H1 (cell line): ENCODE data around the gene OR6B2. TPM values are rescaled to one million over a fixed set of nuclear protein-coding genes. Genes with fewer than 3 reads are reported as not detected.

Experiments used
- CTCF ChIA-PET: fragments of 300-600 bp; sonication (Branson Sonifier 250); formaldehyde crosslinking; loops from one replicate; lab custom pipeline; 2021; ENCODE audit not compliant: partially characterized antibody; lab: Charles Lee
- POLR2A ChIA-PET: fragments of 300-600 bp; sonication (Branson Sonifier 250); formaldehyde crosslinking; loops from one replicate; lab custom pipeline; 2021; ENCODE audit warnings: inconsistent platforms; ENCODE audit not compliant: partially characterized antibody; lab: Charles Lee
- DNase-seq, 2 experiments: peaks; one replicate each; pipeline versions ENCODE4 v3.0.0 to v3.0.0-alpha.2; 2010 to 2022; ENCODE audit warnings: low spot score in 2 of 2, low read depth in 1 of 2, mixed read lengths in 1 of 2
- FAIRE-seq: peaks from 2 replicates; lab custom pipeline; 2011; peaks lifted over from hg19 to GRCh38; lab: Jason Lieb, UNC
- H2AFZ ChIP-seq: 2 replicates; pipeline ENCODE4 v1.8.1; 2012; ENCODE audit warnings: low read length, inconsistent platforms
- H2AK5ac ChIP-seq: 2 replicates; pipeline ENCODE4 v1.6.1; 2013; ENCODE audit warnings: low read depth, low read length
- H2BK120ac ChIP-seq: replicated peaks from 2 replicates; pipeline ENCODE3; 2013; ENCODE audit warnings: low read depth, low read length, inconsistent platforms
- H2BK12ac ChIP-seq: 2 replicates; pipeline ENCODE4 v1.6.1; 2013; ENCODE audit warnings: low read depth, low read length
- H2BK15ac ChIP-seq: 2 replicates; pipeline ENCODE4 v1.6.1; 2013; ENCODE audit warnings: low read length
- H2BK20ac ChIP-seq: 2 replicates; pipeline ENCODE4 v1.6.1; 2013; ENCODE audit warnings: low read length
- H2BK5ac ChIP-seq: 2 replicates; pipeline ENCODE4 v1.6.1; 2013; ENCODE audit warnings: low read depth, low read length
- H3K14ac ChIP-seq: 2 replicates; pipeline ENCODE4 v1.6.1; 2013; ENCODE audit warnings: inconsistent platforms; ENCODE audit not compliant: insufficient read length
- H3K18ac ChIP-seq: 2 replicates; pipeline ENCODE4 v1.6.1; 2013; ENCODE audit warnings: low read length; ENCODE audit errors: extremely low read depth
- H3K23ac ChIP-seq: 2 replicates; pipeline ENCODE4 v1.6.1; 2013; ENCODE audit warnings: inconsistent platforms; ENCODE audit not compliant: insufficient read length
- H3K23me2 ChIP-seq: 2 replicates; pipeline ENCODE4 v1.6.1; 2013; ENCODE audit warnings: low read depth, low read length
- H3K27ac ChIP-seq: 2 replicates; pipeline ENCODE4 v1.6.1; 2011; ENCODE audit warnings: low read depth, low read length, inconsistent platforms
- H3K27me3 ChIP-seq, 4 experiments: replicated peaks in 1 of 4; 1 replicate in 1 of 4; 2 replicates in 3 of 4; pipeline versions ENCODE4 v1.6.1 to v1.8.1; 2011 to 2013; ENCODE audit warnings: low read length in 3 of 4, mild to moderate bottlenecking in 3 of 4, inconsistent platforms in 2 of 4, mixed read lengths in 2 of 4, moderate library complexity in 1 of 4; ENCODE audit not compliant: control insufficient read depth in 3 of 4, insufficient read depth in 3 of 4; ENCODE audit errors: extremely low read depth in 1 of 4
- H3K36me3 ChIP-seq, 4 experiments: 2 replicates each; pipeline versions ENCODE4 v1.6.1 to v1.8.1; 2011 to 2013; ENCODE audit warnings: mild to moderate bottlenecking in 4 of 4, low read length in 3 of 4, moderate library complexity in 2 of 4, control low read depth in 1 of 4, inconsistent platforms in 1 of 4; ENCODE audit not compliant: insufficient read depth in 4 of 4, control insufficient read depth in 2 of 4
- H3K4ac ChIP-seq: replicated peaks from 2 replicates; pipeline ENCODE3; 2013; ENCODE audit warnings: low read length, low read depth, mixed read lengths, inconsistent platforms; ENCODE audit not compliant: insufficient read length
- H3K4me1 ChIP-seq, 4 experiments: replicated peaks in 1 of 4; 1 replicate in 1 of 4; 2 replicates in 3 of 4; pipeline versions ENCODE4 v1.6.1 to v1.8.1; 2011 to 2013; ENCODE audit warnings: low read length in 3 of 4, inconsistent platforms in 2 of 4, mixed read lengths in 1 of 4; ENCODE audit not compliant: insufficient read depth in 4 of 4, control insufficient read depth in 3 of 4
- H3K4me2 ChIP-seq, 2 experiments: 2 replicates each; pipeline versions ENCODE4 v1.6.1 to v1.8.1; 2011 to 2013; ENCODE audit warnings: low read depth in 2 of 2, low read length in 2 of 2, control low read depth in 1 of 2, inconsistent platforms in 1 of 2, mild to moderate bottlenecking in 1 of 2; ENCODE audit not compliant: insufficient read depth in 1 of 2
- H3K4me3 ChIP-seq, 4 experiments: fragments of 200-600, 300-600 bp in 1 of 4; sonication (generic), shearing (Covaris generic), sonication (Bioruptor Twin) in 1 of 4; 2 replicates each; pipeline versions ENCODE4 v1.5.1 to v1.8.1; 2011 to 2016; ENCODE audit warnings: low read length in 4 of 4, low read depth in 3 of 4, control low read depth in 2 of 4, inconsistent platforms in 2 of 4, mild to moderate bottlenecking in 2 of 4, mixed read lengths in 1 of 4, moderate library complexity in 1 of 4; ENCODE audit not compliant: insufficient read depth in 2 of 4; ENCODE audit errors: extremely low read depth in 1 of 4
- H3K56ac ChIP-seq: replicated peaks from 2 replicates; pipeline ENCODE3; 2013; ENCODE audit warnings: low read depth, mild to moderate bottlenecking, mixed read lengths, low read length, inconsistent platforms; ENCODE audit not compliant: insufficient read length
- H3K79me1 ChIP-seq: 2 replicates; pipeline ENCODE4 v1.6.1; 2013; ENCODE audit warnings: low read depth, low read length, control low read depth
- H3K79me2 ChIP-seq, 2 experiments: 2 replicates each; pipeline versions ENCODE4 v1.6.1 to v1.8.1; 2012 to 2013; ENCODE audit warnings: low read length in 2 of 2, mild to moderate bottlenecking in 2 of 2, inconsistent platforms in 1 of 2; ENCODE audit not compliant: insufficient read depth in 2 of 2, control insufficient read depth in 1 of 2
- H3K9ac ChIP-seq, 4 experiments: replicated peaks in 1 of 4; 1 replicate in 1 of 4; 2 replicates in 3 of 4; pipeline versions ENCODE4 v1.6.1 to v1.8.1; 2011 to 2013; ENCODE audit warnings: low read depth in 3 of 4, low read length in 3 of 4, control low read depth in 2 of 4, mild to moderate bottlenecking in 2 of 4, moderate library complexity in 2 of 4, inconsistent platforms in 1 of 4; ENCODE audit errors: extremely low read depth in 1 of 4
- H3K9me3 ChIP-seq, 2 experiments: 2 replicates each; pipeline versions ENCODE4 v1.6.1 to v1.8.1; 2012 to 2013; ENCODE audit warnings: mild to moderate bottlenecking in 2 of 2, moderate library complexity in 2 of 2, control low read depth in 1 of 2, inconsistent platforms in 1 of 2, low read depth in 1 of 2, low read length in 1 of 2, mixed read lengths in 1 of 2; ENCODE audit not compliant: insufficient read depth in 2 of 2
- H4K20me1 ChIP-seq, 2 experiments: replicated peaks in 1 of 2; 2 replicates each; pipeline versions ENCODE3 to v1.8.1; 2011 to 2013; ENCODE audit warnings: inconsistent platforms in 2 of 2, low read length in 2 of 2, mild to moderate bottlenecking in 1 of 2; ENCODE audit not compliant: insufficient read depth in 2 of 2, control insufficient read depth in 1 of 2
- H4K5ac ChIP-seq: 2 replicates; pipeline ENCODE4 v1.6.1; 2013; ENCODE audit warnings: low read length, low read depth, mixed read lengths, inconsistent platforms; ENCODE audit not compliant: insufficient read length
- H4K8ac ChIP-seq: 2 replicates; pipeline ENCODE4 v1.8.0; 2013; ENCODE audit warnings: mild to moderate bottlenecking, moderate library complexity, low read length, inconsistent platforms; ENCODE audit not compliant: insufficient read depth; ENCODE audit errors: extremely low read depth
- H4K91ac ChIP-seq: replicated peaks from 2 replicates; pipeline ENCODE3; 2013; ENCODE audit warnings: low read length, mixed read lengths, inconsistent platforms; ENCODE audit not compliant: insufficient read length
- CHD2 ChIP-seq: IDR thresholded peaks from 2 replicates; pipeline ENCODE4 v1.6.1; 2012; ENCODE audit warnings: low read length, improper control_type of control experiment
- EP300 ChIP-seq, 2 experiments: IDR thresholded peaks; 1 replicate in 1 of 2; 2 replicates in 1 of 2; pipeline ENCODE4 v1.6.1; 2011 to 2012; ENCODE audit warnings: low read depth in 2 of 2, low read length in 2 of 2, mild to moderate bottlenecking in 2 of 2, borderline replicate concordance in 1 of 2, inconsistent platforms in 1 of 2, moderate library complexity in 1 of 2
- JUN ChIP-seq: IDR thresholded peaks from 2 replicates; pipeline ENCODE4 v1.6.1; 2011; ENCODE audit warnings: low read depth, mild to moderate bottlenecking, improper control_type of control experiment, low read length
- MAFK ChIP-seq: IDR thresholded peaks from 2 replicates; pipeline ENCODE4 v1.6.1; 2012; ENCODE audit warnings: low read depth, mild to moderate bottlenecking, improper control_type of control experiment, low read length
- NANOG ChIP-seq: IDR thresholded peaks from 2 replicates; pipeline ENCODE4 v1.6.1; 2011; ENCODE audit warnings: low read length, low read depth, mild to moderate bottlenecking, inconsistent platforms; ENCODE audit not compliant: insufficient read depth, poor library complexity, severe bottlenecking
- NRF1 ChIP-seq: IDR thresholded peaks from 2 replicates; pipeline ENCODE4 v1.6.1; 2011; ENCODE audit warnings: mild to moderate bottlenecking, low read depth, low read length, improper control_type of control experiment
- POLR2A ChIP-seq, 2 experiments: IDR thresholded peaks; 1 replicate in 1 of 2; 2 replicates in 1 of 2; pipeline ENCODE4 v1.6.1; 2011; ENCODE audit warnings: low read depth in 2 of 2, low read length in 2 of 2, mild to moderate bottlenecking in 2 of 2; ENCODE audit errors: control extremely low read depth in 1 of 2
- SIX5 ChIP-seq: IDR thresholded peaks from 2 replicates; pipeline ENCODE4 v1.6.1; 2011; ENCODE audit warnings: mild to moderate bottlenecking, low read depth, low read length
- YY1 ChIP-seq: IDR thresholded peaks from 2 replicates; pipeline ENCODE4 v1.6.1; 2011; ENCODE audit warnings: low read depth, mild to moderate bottlenecking, low read length
- ZNF274 ChIP-seq: IDR thresholded peaks from 2 replicates; pipeline ENCODE4 v1.7.0; 2012; ENCODE audit warnings: low read length, borderline replicate concordance; ENCODE audit errors: extremely low read depth
- WGBS, 2 experiments: shearing (Covaris generic) in 1 of 2; methylation state at CpG; one replicate each; pipeline versions ENCODE4 v1.1.6 to v1.1.7; 2013 to 2015; ENCODE audit warnings: low lambda C conversion rate in 2 of 2, mixed read lengths in 2 of 2, inconsistent platforms in 1 of 2, low coverage in 1 of 2, missing lambda C conversion rate in 1 of 2; ENCODE audit not compliant: insufficient replicate concordance in 2 of 2, insufficient coverage in 1 of 2, insufficient read length in 1 of 2; ENCODE audit errors: extremely low coverage in 1 of 2, missing lambda C conversion rate in 1 of 2; 5-methylcytosine and 5-hydroxymethylcytosine counted together
- polyA plus RNA-seq, 7 experiments: library from polyadenylated mRNA; depleted of rRNA in 3 of 7; stranded (reverse) in 5 of 7; unstranded in 2 of 7; fragments of >200 nt in 5 of 7; fragments of 200-250 nt in 2 of 7; gene quantifications; 1 replicate in 5 of 7; 2 replicates in 1 of 7; 4 replicates in 1 of 7; pipeline versions ENCODE4 v1.2.1 to v1.2.3, GENCODE V29; 2011 to 2013; ENCODE audit warnings: missing spikeins in 2 of 7, mixed read lengths in 2 of 7
- total RNA-seq: library from RNA; stranded (reverse); fragmentation: NEBNext Ultra II Directional; extraction: Animal tissue kit (Norgen Biotek cat#: 25700); gene quantifications from 2 replicates; pipeline ENCODE4 v1.2.1, GENCODE V29; 2021
- TF ChIP-seq, protein P1 (sequence below), 3 experiments: IDR thresholded peaks; 1 replicate in 2 of 3; 2 replicates in 1 of 3; pipeline versions ENCODE4 v1.5.1 to v1.6.1; 2011; ENCODE audit warnings: low read length in 3 of 3, mild to moderate bottlenecking in 3 of 3, inconsistent platforms in 2 of 3, low read depth in 1 of 3, moderate library complexity in 1 of 3; ENCODE audit not compliant: insufficient read depth in 1 of 3; ENCODE audit errors: control extremely low read depth in 1 of 3

OR6B2 gene
- total and polyA plus RNA-seq, 2 of the 8 experiments (the other 6 are each of a cell fraction or from before 2014, with no cell fraction given): not detected

DNA sequence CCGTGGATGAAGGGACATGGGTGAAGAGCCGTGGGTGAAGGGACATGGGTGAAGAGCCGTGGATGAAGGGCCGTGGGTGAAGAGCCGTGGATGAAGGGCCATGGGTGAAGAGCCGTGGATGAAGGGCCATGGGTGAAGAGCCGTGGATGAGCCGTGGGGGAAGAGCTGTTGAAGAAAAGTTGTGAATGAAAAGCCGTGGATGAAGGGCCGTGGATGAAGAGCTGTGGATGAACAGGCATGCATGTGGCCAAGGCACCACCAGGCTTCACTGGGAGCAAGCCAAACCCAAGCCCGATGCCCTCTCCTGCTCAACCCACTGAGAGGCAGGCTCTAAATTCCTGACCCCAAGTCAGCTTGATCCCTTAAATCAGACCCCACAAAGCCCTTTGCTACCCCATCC, 12.5 kb upstream of the OR6B2 start:
- Histone ChIP-seq H2AK5ac (no peak overlapping the region), H3K27ac (no peak overlapping the region), H3K4ac (no peak overlapping the region), H2AFZ (no peak overlapping the region), H3K18ac (no peak overlapping the region), H2BK15ac (no peak overlapping the region), H4K5ac (no peak overlapping the region), H3K27me3 (peaks cover 0 to 3% (median 0%) of the 10 kb centered on the region in 4 experiments; a peak in 1 of 7 replicates), H3K4me3 (no peak overlapping the region), H3K23ac (no peak overlapping the region), H3K79me1 (no peaks in the 10 kb centered on the region), H4K91ac (no peak overlapping the region), H2BK5ac (no peak overlapping the region), H3K9ac (no peak overlapping the region), H3K23me2 (no peaks in the 10 kb centered on the region), H3K36me3 (no peaks in the 10 kb centered on the region), H2BK120ac (no peak overlapping the region), H4K20me1 (no peaks in the 10 kb centered on the region), H3K4me1 (no peaks in the 10 kb centered on the region), H3K79me2 (no peaks in the 10 kb centered on the region), H3K9me3 (peaks cover 3 to 11% of the 10 kb centered on the region in 2 experiments; a peak in 1 of 4 replicates), H3K56ac (no peak overlapping the region), H2BK20ac (no peak overlapping the region), H2BK12ac (no peak overlapping the region), H4K8ac (no peak overlapping the region), H3K14ac (no peak overlapping the region), H3K4me2 (no peak overlapping the region)
- POLR2A ChIA-PET: no interaction called here
- no peak for FAIRE-seq
- CTCF ChIA-PET: interaction anchor here (1.5 kb wide), 1 partner anchor 21 kb away, joined by 3 read pairs; no protein-coding TSS in a partner anchor
- WGBS, 2 experiments: 81% methylated on average over 11 of the region's 11 CpGs; no CpG with 5 or more reads in 1 of the 2 experiments
- no peak for DNase-seq
- TF ChIP-seq EP300 (IDR thresholded peaks at IDR 0.05; ENCODE audit: borderline replicate concordance in 1 of 2, low read depth in 2 of 2, low read length in 2 of 2) (no peak), SIX5 (no peak), NRF1 (no peak), YY1 (no peak), CHD2 (no peak), MAFK (no peak), JUN (no peak), POLR2A (IDR thresholded peaks at IDR 0.05; ENCODE audit: control extremely low read depth in 1 of 2, low read depth in 2 of 2, low read length in 2 of 2) (no peak), NANOG (no peak), ZNF274 (no peak)
- TF ChIP-seq, protein P1, sequence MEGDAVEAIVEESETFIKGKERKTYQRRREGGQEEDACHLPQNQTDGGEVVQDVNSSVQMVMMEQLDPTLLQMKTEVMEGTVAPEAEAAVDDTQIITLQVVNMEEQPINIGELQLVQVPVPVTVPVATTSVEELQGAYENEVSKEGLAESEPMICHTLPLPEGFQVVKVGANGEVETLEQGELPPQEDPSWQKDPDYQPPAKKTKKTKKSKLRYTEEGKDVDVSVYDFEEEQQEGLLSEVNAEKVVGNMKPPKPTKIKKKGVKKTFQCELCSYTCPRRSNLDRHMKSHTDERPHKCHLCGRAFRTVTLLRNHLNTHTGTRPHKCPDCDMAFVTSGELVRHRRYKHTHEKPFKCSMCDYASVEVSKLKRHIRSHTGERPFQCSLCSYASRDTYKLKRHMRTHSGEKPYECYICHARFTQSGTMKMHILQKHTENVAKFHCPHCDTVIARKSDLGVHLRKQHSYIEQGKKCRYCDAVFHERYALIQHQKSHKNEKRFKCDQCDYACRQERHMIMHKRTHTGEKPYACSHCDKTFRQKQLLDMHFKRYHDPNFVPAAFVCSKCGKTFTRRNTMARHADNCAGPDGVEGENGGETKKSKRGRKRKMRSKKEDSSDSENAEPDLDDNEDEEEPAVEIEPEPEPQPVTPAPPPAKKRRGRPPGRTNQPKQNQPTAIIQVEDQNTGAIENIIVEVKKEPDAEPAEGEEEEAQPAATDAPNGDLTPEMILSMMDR (IDR thresholded peaks at IDR 0.05; ENCODE audit: control extremely low read depth in 1 of 3, insufficient read depth in 1 of 3, low read depth in 1 of 3, low read length in 3 of 3): no peak
